CD4-positive, alpha-beta T cell treated with Interleukin-2 at 100 ng/mL for 4 hours (primary cell): ENCODE data around the gene ZNF473.
"Not testable (repeated sequence)": the region's sequence is repeated elsewhere in the genome, so short reads cannot be mapped to it uniquely, and the experiment has no call there.

Experiments used
- DNase-seq: peaks from one replicate; pipeline ENCODE4 v3.0.0-alpha.2; 2020; ENCODE audit warnings: low spot score

ZNF473 gene

DNA sequence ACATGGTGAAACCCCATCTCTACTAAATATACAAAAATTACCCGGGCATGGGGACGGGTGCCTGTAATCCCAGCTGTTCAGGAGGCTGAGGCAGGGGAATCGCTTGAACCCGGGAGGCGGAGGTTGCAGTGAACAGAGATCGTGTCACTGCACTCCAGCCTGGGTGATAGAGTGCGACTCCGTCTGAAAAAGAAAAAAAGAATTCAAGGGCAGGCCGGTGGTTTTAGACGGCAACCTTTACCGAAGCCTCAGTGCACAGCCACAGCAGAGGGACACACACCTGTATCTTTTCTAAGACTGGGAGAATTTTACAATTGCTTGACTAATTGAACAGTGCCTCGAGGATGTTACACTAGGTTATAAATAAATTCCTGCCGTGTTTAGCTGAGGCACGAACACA, 73.9 kb downstream of the ZNF473 start:
- DNase-seq, result not testable (repeated sequence)

DNA sequence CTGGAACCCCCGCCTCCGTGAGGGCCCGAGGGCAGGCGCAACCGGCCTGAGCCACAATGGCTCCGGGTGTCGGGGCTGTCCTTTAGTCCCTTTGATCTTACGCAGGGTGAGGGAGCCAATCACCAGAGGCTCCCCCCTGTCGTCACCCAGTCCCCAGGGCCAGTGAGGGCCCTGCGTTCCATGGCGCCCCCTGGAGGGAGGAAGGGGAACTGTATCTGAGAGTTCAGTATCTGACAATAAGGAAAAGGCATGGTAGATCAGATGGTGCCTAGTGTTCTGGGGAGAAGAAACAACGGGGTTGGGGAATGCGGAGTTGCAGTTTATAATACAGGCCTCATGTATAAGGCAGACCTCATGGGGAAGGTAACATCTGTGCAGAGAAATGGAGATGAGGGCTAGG, 75.1 kb downstream of the ZNF473 start:
- not testable (repeated sequence) for DNase-seq
